ENCODE measurements around the gene EP400. TPM values are rescaled to one million over a fixed set of nuclear protein-coding genes. Genes with fewer than 3 reads are reported as not detected.
"Not testable (repeated sequence)": the region's sequence is repeated elsewhere in the genome, so short reads cannot be mapped to it uniquely, and the experiment has no call there.

Gene EP400
- total RNA-seq, 1 donor from 2014 or later: 11.9 TPM

DNA sequence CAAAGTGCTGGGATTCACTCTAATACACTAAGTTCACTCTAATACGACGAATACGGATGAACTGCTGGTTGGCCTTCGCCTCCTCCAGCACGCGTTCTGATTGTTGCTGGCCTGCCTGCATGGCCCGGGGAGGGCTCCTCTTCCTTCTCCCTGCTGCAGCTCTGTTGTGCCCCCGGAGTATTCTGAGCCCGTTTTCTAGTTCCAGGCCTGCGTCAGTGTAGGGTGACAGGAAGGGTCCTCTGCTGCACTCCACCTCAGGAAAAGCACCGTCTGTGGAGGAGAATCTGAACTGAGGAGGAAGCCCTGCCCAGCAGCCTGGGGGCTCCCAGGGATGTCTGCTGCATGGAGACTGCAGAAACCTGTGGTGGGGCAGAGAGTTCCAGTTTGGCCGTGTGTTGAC is 150.0 kb downstream of the EP400 start:
- TF ChIP-seq, protein P1, sequence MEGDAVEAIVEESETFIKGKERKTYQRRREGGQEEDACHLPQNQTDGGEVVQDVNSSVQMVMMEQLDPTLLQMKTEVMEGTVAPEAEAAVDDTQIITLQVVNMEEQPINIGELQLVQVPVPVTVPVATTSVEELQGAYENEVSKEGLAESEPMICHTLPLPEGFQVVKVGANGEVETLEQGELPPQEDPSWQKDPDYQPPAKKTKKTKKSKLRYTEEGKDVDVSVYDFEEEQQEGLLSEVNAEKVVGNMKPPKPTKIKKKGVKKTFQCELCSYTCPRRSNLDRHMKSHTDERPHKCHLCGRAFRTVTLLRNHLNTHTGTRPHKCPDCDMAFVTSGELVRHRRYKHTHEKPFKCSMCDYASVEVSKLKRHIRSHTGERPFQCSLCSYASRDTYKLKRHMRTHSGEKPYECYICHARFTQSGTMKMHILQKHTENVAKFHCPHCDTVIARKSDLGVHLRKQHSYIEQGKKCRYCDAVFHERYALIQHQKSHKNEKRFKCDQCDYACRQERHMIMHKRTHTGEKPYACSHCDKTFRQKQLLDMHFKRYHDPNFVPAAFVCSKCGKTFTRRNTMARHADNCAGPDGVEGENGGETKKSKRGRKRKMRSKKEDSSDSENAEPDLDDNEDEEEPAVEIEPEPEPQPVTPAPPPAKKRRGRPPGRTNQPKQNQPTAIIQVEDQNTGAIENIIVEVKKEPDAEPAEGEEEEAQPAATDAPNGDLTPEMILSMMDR (conservative IDR thresholded peaks at IDR 0.05; ENCODE audit: low read depth, low read length): no peak
- no peak overlapping the region for H3K4me3 ChIP-seq (ENCODE audit: low read depth, low read length)
- no peak for DNase-seq (ENCODE audit: low read depth)

DNA sequence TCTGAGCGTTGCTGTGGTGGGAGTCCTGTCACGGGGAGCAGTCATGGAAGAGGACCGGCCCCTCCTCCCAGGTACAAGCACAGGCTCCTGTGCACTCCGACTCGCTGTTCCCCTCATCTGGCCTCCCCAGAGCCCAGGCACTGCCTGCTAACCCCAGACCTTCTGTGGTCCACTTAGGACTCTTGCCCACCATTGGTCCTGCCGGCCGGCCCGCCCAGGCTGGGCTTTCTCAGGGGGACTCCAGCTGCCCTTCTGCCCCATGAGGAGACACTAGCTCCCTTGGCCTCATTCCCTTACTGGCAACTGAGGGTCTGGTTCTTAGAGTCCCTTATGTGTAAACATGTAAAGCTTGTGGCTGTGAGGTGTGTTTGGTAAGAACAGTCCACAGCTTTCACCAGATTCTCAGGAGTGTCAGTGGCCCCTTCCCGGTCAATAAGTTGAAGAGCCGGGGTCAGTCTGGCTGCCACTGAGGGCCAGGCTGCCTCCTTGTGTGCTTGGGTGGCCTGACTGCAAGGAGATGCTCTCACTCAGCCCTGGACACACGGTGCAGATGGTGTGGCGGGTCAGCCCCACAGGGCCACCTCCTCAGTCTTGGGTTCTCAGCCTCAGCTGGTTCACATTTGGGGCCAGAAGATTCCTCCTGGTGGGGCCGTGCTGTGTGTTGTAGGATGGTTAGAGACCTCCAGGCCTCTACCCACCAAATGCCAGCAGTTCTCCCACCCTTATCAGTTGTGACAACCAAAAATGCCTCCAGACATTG is 150.7 kb downstream of the EP400 start:
- no peak overlapping the region for H3K4me3 ChIP-seq (ENCODE audit: low read depth, low read length)
- DNase-seq (ENCODE audit: low read depth): no peak
- TF ChIP-seq, protein P1 (conservative IDR thresholded peaks at IDR 0.05; ENCODE audit: low read depth, low read length): no peak

DNA sequence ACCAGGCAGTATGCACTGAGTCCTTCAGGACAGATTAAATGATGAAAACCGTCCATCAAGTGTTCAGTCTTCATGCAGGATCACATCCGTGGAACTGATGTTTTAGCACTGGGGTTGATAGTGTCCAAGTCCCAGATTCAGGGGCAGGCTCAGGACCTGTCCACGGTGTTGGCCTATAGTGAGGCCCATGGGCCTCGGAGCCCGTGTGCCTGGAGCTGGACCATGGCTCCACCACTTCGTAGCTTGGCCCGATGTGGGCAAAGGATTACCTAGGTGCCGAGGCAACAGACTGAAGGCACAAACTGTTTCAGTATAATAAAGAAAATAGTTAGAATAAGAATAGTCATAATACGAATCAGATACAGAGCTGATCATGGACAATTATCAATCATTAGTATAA is 152.6 kb downstream of the EP400 start:
- TF ChIP-seq, protein P1 (conservative IDR thresholded peaks at IDR 0.05; ENCODE audit: low read depth, low read length): no peak
- H3K4me3 ChIP-seq (ENCODE audit: low read depth, low read length): no peak overlapping the region
- no peak for DNase-seq (ENCODE audit: low read depth)

DNA sequence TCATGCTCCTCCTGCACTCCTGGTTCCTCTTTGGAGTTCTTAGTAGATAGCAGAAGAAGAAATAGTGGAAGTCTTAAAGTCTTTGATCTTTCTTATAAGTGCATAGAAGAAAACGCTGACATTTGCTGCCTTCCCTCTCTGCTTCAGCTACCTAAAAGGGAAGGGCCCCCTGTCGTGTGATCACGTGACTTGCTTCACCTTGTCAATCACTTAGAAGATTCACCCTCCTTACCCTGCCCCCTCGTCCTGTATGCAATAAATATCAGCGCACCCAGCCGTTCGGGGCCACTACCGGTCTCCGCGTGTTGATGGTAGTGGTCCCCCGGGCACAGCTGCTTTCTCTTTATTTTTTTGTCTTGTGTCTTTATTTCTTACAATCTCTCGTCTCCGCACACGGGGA is 153.3 kb downstream of the EP400 start:
- DNase-seq (ENCODE audit: low read depth); H3K4me3 ChIP-seq (ENCODE audit: low read depth, low read length): not testable (repeated sequence)

DNA sequence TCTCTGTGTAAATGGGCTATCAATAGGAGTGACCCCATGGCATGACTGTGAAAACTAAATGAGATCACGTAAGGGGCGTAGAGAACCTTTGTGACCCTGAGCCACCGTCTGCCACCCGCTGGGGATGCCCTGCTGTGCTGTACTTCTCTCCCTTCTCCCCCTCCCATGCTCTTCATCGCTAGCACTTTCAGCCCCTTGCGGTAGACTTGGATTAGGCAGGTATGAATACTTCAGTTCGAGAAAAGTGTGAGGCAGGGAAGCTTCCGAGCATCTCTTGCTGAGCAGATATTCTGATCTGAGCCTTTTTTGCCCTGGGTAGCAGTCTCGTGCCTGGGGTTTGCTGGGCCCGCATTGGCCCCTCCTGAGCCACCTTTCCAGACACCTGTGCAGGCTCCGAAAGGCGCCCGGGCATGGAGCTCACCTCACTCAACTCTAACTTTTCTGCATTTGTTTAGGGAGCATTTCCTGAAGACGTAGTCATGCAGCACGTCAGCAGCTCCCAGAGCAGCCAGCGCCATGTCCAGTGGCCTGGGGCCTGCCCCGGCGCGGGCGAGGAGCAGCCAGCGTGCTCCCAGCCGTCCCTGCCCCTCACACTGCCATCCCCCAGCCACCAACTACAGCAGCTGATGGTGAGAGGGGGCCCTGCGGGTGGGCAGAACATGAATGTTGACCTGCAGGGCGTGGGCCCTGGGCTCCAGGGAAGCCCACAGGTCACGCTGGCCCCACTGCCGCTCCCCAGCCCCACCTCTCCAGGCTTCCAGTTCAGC is 154.0 kb downstream of the EP400 start:
- TF ChIP-seq, protein P1 (conservative IDR thresholded peaks at IDR 0.05; ENCODE audit: low read depth, low read length): no peak
- DNase-seq (ENCODE audit: low read depth): no peak
- no peak overlapping the region for H3K4me3 ChIP-seq (ENCODE audit: low read depth, low read length)

DNA sequence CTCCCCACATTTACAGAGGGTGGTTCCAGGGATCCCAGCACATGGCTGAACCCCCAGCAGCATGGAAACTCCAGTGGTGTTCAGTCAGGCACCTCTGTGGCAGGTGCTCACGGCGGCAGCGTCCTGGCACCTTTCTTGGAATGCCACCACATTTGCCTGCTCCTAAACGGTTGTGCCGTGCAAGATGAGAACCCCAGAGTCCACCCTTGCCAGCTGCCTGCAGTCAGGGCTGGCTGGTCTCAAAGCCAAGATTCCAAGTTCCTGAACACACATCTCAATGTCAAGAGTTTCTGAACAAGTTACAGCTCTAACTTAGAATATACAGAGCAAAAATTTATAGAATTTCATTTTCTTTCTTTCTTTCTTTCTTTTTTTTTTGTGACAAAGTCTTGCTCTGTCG is 155.7 kb downstream of the EP400 start:
- no peak for DNase-seq (ENCODE audit: low read depth)
- H3K4me3 ChIP-seq (ENCODE audit: low read depth, low read length): no peak overlapping the region
- TF ChIP-seq, protein P1 (conservative IDR thresholded peaks at IDR 0.05; ENCODE audit: low read depth, low read length): no peak

DNA sequence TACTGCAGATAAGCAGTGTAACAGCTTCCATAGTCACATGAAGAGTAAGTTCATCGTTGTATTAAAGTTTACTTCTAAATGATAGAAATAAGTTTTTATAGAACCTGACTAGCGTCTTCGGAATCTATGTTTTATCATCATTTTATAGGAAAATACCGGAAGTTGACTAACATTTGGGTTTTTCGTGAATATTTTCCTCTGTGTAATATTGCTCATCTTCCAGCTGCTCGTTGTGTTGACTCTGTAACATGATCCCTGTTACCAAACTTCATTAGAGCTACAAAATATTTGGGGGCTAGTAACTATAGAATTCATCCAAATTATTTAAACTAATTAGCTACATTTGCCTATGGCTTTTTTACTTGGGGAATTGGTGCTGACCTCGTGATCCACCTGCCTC is 157.2 kb downstream of the EP400 start:
- DNase-seq (ENCODE audit: low read depth): no peak
- TF ChIP-seq, protein P1 (conservative IDR thresholded peaks at IDR 0.05; ENCODE audit: low read depth, low read length): no peak

More for the DNA sequence above, 157.2 kb downstream of the EP400 start:
- H3K4me3 ChIP-seq (ENCODE audit: low read depth, low read length): no peak overlapping the region
